Subcutaneous abdominal adipose tissue (tissue), 5 donors: ENCODE measurements around the gene LIMA1.
A peak's percentile ranks its signal among the peaks of the same experiment; 100 is the strongest.

ENCODE experiments used
- H3K27ac ChIP-seq: one replicate; pipeline ENCODE4 v1.7.0; 2013; ENCODE audit warnings: low read depth, mild to moderate bottlenecking, inconsistent platforms, low read length, moderate library complexity
- H3K27me3 ChIP-seq, 5 donors: one replicate each; pipeline ENCODE4 v1.7.0; 2013; ENCODE audit warnings: low read length in 5 of 5, inconsistent platforms in 1 of 5; ENCODE audit not compliant: control insufficient read depth in 5 of 5, insufficient read depth in 4 of 5
- H3K36me3 ChIP-seq, 5 donors: one replicate each; pipeline ENCODE4 v1.7.0; 2013; ENCODE audit warnings: low read length in 5 of 5; ENCODE audit not compliant: control insufficient read depth in 5 of 5, insufficient read depth in 5 of 5
- H3K4me1 ChIP-seq, 5 donors: one replicate each; pipeline ENCODE4 v1.7.0; 2013; ENCODE audit warnings: low read length in 5 of 5, mild to moderate bottlenecking in 3 of 5, moderate library complexity in 1 of 5; ENCODE audit not compliant: control insufficient read depth in 5 of 5, insufficient read depth in 5 of 5
- H3K4me3 ChIP-seq, 5 donors: one replicate each; pipeline ENCODE4 v1.7.0; 2013; ENCODE audit warnings: low read length in 5 of 5, low read depth in 1 of 5
- H3K9ac ChIP-seq, 5 donors: one replicate each; pipeline ENCODE4 v1.7.0; 2013; ENCODE audit warnings: low read length in 5 of 5, mild to moderate bottlenecking in 4 of 5, moderate library complexity in 3 of 5
- H3K9me3 ChIP-seq, 5 donors: one replicate each; pipeline ENCODE4 v1.7.0; 2013; ENCODE audit warnings: low read length in 5 of 5; ENCODE audit not compliant: control insufficient read depth in 5 of 5
- donor health status: healthy.
- donor health status: healthy.
- donor health status: healthy.
- donor health status: healthy.
- donor health status: healthy.

LIMA1 gene

DNA sequence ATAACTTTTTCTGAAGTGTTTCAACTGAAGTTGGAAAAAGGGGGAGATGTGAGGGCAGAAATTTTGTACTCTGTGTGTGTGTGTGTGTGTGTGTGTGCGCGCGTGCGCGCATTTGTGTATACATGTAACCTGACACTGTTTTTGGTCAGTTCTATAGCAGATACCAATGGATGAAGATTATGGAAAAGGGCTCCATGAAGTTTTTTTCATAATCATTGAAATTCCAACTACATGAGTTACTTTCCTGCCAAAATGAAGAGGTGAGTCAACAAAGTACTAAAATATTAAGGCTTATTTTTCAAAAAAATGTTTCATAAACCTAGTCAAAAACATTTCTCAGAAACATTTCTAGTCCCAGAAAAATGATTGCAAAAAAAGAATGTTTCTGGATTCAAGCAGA lies 90.4 kb downstream of the LIMA1 start:
- H3K27me3 ChIP-seq: no peaks in the 10 kb centered on the region
- H3K9me3 ChIP-seq: no peaks in the 10 kb centered on the region
- peak overlapping the region; percentile 8 for H3K27ac ChIP-seq
- no peak overlapping the region for H3K4me3 ChIP-seq
- peaks cover 3 to 15% (median 12%) of the 10 kb centered on the region in 5 donors for H3K4me1 ChIP-seq
- H3K36me3 ChIP-seq: peaks cover 29 to 72% (median 51%) of the 10 kb centered on the region in 5 donors
- peak overlapping the region in 1 of 5 donors; percentile 27 for H3K9ac ChIP-seq

DNA sequence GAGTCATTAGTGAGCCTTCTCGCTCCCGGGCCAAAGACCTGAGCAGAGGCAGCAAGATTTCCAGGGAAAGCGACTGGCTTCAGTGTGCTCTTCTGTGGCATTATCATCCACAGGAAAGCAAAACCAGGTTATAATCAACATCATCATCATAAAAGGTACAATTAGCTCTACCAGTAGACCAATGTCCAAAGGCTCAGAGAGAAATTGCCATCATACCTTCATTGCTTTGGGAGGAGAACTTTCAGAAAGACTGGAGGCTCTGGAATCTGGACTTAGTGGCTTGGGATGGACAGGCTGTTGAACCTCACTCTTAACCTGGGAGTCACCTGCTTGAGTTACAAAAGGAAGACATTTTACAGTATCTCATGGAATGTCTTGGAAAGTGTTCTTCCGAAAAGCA lies 91.1 kb downstream of the LIMA1 start:
- no peak overlapping the region for H3K4me3 ChIP-seq
- no peaks in the 10 kb centered on the region for H3K9me3 ChIP-seq
- H3K9ac ChIP-seq: peak overlapping the region in 1 of 5 donors; percentile 27
- no peaks in the 10 kb centered on the region for H3K27me3 ChIP-seq
- peaks cover 30 to 73% (median 45%) of the 10 kb centered on the region in 5 donors for H3K36me3 ChIP-seq
- peak overlapping the region; percentile 8 for H3K27ac ChIP-seq
- peaks cover 6 to 22% (median 19%) of the 10 kb centered on the region in 5 donors for H3K4me1 ChIP-seq

DNA sequence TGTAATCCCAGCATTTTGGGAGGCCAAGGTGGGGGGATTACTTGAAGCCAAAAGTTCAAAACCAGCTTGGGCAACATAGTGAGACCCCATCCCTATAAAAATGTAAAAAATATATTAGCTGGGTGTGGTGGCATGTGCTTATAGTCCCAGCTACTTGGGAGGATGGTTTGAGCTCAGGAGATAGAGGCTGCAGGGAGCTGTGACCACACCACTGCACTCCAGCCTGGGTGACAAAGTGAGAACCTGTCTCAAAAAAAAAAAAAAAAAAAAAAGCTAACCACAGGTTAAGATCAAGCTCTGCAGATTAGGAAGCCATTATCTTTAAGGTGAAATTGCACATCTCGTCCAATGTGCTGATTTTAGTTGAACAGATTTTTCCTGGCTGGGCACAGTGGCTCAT lies 92.5 kb downstream of the LIMA1 start:
- Histone ChIP-seq H3K9ac (no peak overlapping the region), H3K4me3 (no peak overlapping the region), H3K27me3 (no peaks in the 10 kb centered on the region), H3K4me1 (peaks cover 8 to 36% (median 33%) of the 10 kb centered on the region in 5 donors), H3K9me3 (no peaks in the 10 kb centered on the region), H3K27ac (no peak overlapping the region), H3K36me3 (peaks cover 18 to 59% (median 34%) of the 10 kb centered on the region in 5 donors)

DNA sequence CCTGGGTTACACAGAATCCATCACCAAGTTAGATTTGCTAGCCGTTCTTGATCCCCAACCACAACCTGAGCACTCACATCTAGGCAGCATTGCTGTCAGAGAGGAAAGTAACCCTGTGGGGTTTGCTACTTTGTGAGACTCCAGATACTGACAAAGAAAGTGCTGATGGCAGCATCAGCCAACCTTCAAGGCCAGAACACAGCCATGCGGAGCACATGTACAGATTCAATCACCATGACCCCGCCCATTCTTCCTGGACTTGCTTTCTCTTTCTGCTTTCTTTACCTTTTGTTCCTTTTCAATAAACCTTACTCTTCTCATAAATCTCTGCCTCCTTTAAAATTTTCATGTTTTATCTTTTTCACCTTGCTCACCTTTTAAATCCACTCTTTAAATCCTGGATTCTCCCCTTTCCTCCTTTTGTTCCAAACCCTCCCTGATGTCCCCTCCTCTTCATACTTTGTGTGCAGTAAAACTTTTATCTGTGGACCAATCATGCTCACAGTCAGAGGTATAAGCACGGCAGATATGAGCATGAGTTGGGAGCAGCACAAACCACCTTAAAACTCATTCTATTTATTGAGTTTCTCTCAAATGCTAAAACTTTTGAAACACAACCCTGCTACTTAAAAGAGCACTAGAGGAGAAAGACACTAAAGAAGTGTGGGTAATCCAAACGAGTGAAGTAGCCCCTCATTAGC lies 94.3 kb downstream of the LIMA1 start:
- H3K4me3 ChIP-seq: no peak overlapping the region
- no peaks in the 10 kb centered on the region for H3K27me3 ChIP-seq
- H3K27ac ChIP-seq: peak overlapping the region; percentile 64
- H3K4me1 ChIP-seq: peaks cover 8 to 50% (median 40%) of the 10 kb centered on the region in 5 donors
- H3K9ac ChIP-seq: no peak overlapping the region
- peaks cover 10 to 51% (median 26%) of the 10 kb centered on the region in 5 donors for H3K36me3 ChIP-seq
- H3K9me3 ChIP-seq: no peaks in the 10 kb centered on the region

DNA sequence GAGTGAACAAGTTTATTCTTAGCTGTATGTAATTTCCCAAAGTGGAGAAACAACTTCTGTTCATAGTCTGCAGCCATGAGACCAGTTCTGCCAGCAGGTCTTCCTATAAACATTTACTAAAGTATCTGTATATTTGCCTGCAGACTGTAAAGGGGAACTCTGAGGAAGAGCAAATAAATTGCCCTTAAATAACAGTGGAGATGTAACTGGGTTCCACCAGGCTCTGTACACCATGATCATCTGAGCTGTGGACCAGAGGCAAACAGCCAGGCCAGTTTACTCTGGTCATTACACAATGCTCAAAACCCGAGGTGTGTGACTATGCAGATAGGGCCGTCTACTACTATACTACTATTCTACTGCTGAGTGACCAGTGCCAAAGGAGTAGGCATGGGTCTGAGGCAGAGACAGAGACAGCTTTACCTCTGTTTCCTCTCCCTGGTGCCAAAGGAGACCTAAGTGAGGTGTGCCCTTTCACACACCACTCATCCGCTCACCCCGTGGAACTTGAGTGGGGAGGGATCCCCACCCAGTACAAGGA lies 95.0 kb downstream of the LIMA1 start:
- no peak overlapping the region for H3K4me3 ChIP-seq
- peaks cover 8 to 53% (median 43%) of the 10 kb centered on the region in 5 donors for H3K4me1 ChIP-seq
- peaks cover 10 to 52% (median 26%) of the 10 kb centered on the region in 5 donors for H3K36me3 ChIP-seq
- no peaks in the 10 kb centered on the region for H3K27me3 ChIP-seq
- peak overlapping the region; percentile 64 for H3K27ac ChIP-seq
- no peaks in the 10 kb centered on the region for H3K9me3 ChIP-seq
- no peak overlapping the region for H3K9ac ChIP-seq

DNA sequence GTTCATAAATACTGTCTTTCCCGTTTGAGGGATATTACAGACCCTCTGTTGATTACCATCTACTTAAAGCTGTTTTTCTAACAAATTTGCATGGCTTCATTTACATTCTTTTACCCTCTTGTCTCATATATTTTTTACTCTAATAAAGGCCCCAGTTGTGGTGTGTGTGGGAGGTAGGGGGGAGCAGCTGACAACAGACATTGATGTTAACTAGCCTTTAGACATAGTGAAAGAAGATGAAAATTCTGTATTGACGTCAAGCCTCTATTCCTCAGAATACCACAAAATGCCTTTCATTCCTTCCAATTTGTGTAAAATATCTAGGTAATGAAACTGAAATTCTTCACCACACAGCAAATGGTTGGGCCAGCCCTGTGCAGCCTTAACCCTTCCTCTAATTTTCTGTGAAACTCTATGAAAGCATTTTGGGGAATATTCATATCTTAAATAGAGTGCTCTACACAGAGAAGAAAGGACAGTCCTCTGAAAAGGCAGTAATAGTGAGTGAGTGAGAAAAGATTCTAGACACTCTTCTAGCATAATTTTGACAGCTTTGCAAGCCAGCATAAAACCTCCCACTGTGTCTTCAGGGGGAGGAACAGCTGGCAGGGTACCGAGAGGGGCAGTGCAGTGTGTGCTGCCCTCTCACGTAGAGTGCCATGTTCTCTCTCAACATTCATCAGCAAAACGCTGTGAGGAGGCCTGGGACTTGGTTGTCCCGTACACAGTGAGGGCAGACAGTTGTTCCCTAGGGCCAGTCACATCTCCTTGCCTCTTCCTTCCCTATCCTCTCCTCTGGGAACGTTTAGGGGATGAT lies 96.0 kb downstream of the LIMA1 start:
- Histone ChIP-seq H3K27me3 (no peaks in the 10 kb centered on the region), H3K36me3 (peaks cover 6 to 52% (median 25%) of the 10 kb centered on the region in 5 donors), H3K9ac (peak overlapping the region in 3 of 5 donors; percentile 11 to 23 (median 15)), H3K4me3 (no peak overlapping the region), H3K9me3 (no peaks in the 10 kb centered on the region), H3K4me1 (peaks cover 8 to 57% (median 43%) of the 10 kb centered on the region in 5 donors), H3K27ac (peak overlapping the region; percentile 64)

DNA sequence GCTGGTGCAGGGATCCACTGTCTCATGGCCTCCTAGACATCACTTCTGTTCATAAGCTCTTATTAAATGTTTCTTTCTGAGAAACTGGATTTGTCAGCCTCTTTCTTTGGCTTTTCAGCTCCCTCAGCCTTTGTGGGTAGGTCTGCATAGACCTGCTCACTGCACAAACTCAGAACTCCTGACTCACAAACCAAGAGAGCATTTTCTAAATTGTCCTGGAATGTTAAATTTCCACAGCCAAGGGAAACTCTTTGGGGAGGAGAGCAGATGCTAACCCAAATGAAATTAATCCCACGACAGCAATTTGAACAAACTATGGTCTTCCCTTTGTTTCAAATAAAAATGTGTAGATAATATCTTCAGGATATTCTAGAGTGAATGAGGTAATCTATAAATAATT lies 96.6 kb downstream of the LIMA1 start:
- H3K27me3 ChIP-seq: no peaks in the 10 kb centered on the region
- H3K4me3 ChIP-seq: no peak overlapping the region
- no peak overlapping the region for H3K9ac ChIP-seq
- H3K9me3 ChIP-seq: no peaks in the 10 kb centered on the region
- peaks cover 7 to 53% (median 26%) of the 10 kb centered on the region in 5 donors for H3K36me3 ChIP-seq
- H3K27ac ChIP-seq: peak overlapping the region; percentile 64
- peaks cover 8 to 60% (median 43%) of the 10 kb centered on the region in 5 donors for H3K4me1 ChIP-seq

DNA sequence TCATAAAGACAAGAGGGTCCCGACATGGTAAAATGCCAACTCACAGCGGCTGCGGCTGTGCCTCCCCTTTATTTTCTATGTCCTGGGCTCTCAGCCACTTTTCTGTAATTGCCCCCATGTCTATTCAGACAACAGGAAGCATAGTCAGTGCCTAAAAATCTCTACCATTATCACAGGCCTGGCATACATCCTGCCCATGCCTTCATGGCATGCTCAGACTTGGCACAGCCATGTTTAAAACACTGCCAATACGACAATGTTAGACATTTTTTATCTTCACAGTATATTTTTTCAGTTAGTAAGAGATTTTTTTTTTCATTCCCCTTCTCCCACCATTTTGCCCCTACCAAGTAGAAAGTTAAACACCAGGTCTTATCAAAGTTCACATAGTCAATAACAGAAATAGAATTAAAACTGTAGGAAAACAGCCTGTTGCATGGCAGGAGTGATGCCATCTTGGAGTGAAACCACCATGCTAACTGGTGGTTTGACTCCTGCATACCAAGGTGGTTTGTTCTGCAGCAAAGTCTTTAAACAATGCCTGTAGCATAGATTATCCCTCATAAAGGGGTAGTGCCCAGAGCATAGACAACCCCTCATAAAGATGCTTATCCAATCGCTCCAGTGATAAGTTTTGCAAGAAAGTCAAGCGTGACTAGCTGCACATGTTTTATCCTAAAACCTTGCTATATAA lies 97.2 kb downstream of the LIMA1 start:
- Histone ChIP-seq H3K27me3 (no peaks in the 10 kb centered on the region), H3K4me1 (peaks cover 8 to 66% (median 45%) of the 10 kb centered on the region in 5 donors), H3K36me3 (peaks cover 13 to 56% (median 28%) of the 10 kb centered on the region in 5 donors), H3K4me3 (no peak overlapping the region), H3K27ac (peak overlapping the region; percentile 64), H3K9me3 (no peaks in the 10 kb centered on the region), H3K9ac (no peak overlapping the region)

DNA sequence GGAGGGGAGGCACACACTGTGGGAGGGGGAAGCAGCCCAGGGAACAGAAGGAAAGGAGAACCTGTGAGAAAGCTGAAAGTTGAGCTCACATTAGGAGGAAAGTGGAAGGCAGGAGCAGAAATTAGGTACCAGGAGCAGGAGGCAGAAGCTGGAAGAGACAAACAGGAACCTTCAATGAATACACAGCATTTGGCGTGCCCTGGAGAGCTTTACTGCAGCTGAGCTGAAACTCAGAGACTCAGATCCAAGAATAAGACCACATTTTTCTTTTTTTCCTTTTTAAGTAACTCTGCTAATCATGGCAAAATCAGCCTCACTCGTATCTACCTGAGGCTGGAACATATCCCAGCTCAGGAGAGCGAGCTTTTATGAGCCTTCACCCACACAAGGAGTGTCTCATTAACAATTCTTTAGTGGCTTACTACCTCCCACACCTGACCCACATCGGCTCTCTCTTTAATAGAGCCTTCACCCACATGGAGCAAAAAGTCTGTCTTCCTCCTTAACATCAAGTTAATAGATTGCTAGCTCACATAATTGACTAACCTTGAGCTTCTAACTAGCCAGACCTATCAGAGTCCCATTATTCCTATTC lies 97.9 kb downstream of the LIMA1 start:
- Histone ChIP-seq H3K9me3 (no peaks in the 10 kb centered on the region), H3K36me3 (peaks cover 17 to 56% (median 27%) of the 10 kb centered on the region in 5 donors), H3K27ac (peak overlapping the region; percentile 64), H3K4me1 (peaks cover 8 to 66% (median 45%) of the 10 kb centered on the region in 5 donors), H3K4me3 (no peak overlapping the region), H3K27me3 (no peaks in the 10 kb centered on the region), H3K9ac (no peak overlapping the region)
